Activated CD8-positive, alpha-beta memory T cell treated with anti-CD3 and anti-CD28 coated beads for 24 hours (primary cell): ENCODE results near the gene TMEM132A.
A peak's percentile ranks its signal among the peaks of the same experiment; 100 is the strongest.
"Not testable (repeated sequence)": the region's sequence is repeated elsewhere in the genome, so short reads cannot be mapped to it uniquely, and the experiment has no call there.

ENCODE experiments used
- DNase-seq: peaks from one replicate; pipeline ENCODE4 v3.0.0-alpha.2; 2020

Gene TMEM132A

DNA sequence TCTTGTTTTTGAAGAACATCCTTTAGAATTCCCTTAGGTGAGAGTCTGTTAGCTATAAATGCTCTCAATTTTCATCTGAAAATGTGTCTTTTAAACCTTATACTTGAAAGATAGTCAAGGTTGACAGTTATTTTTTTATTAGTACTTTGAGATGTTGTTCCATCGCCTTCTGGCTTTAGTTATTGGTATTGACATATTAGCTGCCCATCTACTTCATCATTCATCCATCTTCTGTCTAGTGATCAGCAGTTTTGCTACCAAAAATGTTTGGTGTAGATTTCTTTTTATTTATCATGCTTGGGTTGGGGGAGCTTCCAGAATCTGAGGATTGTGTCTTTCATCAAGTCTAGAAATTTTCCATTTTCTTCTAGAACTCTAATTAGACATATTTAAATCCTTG lies 44.0 kb downstream of the TMEM132A start:
- DNase-seq, result no peak

- peak; percentile 93 for DNase-seq
Measured at GRCh38 chr11:60970369-60970774, 46.1 kb downstream of the TMEM132A start.

GRCh38 chr11:60970890-60971289 lies 46.6 kb downstream of the TMEM132A start:
- DNase-seq, result no peak

DNA sequence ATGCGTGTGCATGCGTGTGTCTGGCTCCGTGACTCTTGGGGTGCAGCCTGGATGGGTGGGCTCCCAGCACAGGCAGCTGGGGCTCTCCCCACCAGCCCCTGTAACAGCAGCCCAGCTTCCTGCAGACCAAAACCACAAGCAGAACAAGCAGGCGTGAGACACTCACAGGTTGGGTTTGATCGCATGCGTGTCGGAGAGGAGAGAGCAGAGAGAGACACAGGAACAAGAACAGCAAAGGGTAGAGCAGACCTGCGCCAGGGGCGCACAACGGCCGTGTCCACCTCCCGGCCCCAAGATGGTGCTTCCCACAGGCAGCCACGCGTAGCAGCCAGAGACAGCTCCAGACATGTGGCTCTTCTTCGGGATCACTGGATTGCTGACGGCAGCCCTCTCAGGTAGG lies 47.3 kb downstream of the TMEM132A start, which contains the start of gene CD6:
Gene CD6 (plus strand): TSS at position 161 of the 400 bp plus-strand sequence. CDS start 186 bp downstream, at position 347.
- peak; percentile 88 for DNase-seq

GRCh38 chr11:60972182-60973030 lies 48.1 kb downstream of the TMEM132A start:
- DNase-seq, result no peak

DNA sequence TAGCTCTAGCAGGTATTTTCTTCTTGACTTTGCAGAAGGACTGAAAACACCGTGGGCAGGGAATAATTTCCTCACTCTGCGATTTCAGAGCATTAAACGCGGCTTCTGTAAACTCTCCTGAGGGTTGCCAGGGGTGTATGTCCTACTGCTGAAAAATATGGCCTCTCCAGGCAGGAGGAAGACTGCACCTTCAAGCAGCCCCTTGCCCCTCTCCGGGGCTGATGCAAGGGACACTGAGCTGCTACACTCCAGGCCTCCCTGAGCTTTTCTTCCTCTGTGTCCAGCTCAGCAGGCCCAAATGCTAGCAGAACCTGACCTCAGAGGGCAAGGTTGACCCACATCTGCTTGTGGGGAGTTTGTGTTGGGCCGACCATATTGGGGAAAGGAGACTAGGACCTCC lies 49.4 kb downstream of the TMEM132A start:
- no peak for DNase-seq

GRCh38 chr11:60974316-60974715 lies 50.1 kb downstream of the TMEM132A start:
- DNase-seq, result not testable (repeated sequence)

DNA sequence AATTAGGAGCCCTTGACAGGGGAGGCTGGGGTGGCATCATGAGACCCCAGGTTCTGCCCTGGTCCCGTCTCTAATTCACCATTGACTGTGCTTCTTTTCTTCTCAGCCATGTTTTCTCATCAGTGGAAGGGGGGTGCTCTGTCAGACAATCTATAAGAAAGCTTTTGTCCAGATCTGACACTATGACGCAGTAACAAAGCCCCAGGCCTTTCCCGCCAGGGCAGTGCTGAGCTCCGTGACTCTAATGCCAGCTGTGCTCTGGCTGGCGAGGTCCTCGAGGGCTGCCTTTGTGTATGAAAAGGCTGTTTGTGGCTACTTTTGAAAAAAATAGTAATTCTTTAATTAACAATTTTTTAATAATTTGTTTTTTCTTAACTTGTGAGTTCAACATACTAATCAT lies 50.5 kb downstream of the TMEM132A start:
- DNase-seq, result no peak

DNA sequence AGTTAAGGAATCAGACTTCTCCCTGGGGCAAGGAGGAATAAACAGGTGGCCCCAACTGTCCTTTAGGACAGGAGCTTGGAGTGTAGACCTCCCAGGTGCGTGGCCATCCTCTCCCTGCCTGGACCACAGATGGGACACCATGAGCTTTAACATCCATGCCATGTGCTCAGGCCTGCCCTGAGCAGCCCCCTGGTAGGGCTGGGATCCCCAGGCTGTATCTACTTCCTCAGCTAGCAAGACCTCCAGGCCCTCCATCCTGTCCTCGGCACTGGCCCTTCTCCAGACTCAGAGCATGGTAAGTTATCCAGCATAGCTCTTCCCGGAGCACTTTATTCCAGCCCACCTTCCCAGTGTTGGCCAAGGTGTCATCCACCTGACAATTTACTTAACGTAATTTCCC lies 53.0 kb downstream of the TMEM132A start:
- DNase-seq, result no peak

GRCh38 chr11:60977836-60978235 lies 53.6 kb downstream of the TMEM132A start:
- DNase-seq, result no peak

GRCh38 chr11:60978546-60979380 lies 54.5 kb downstream of the TMEM132A start:
- DNase-seq, result peak; percentile 87

- DNase-seq, result no peak
Measured at GRCh38 chr11:60981515-60981914, 57.3 kb downstream of the TMEM132A start.

DNA sequence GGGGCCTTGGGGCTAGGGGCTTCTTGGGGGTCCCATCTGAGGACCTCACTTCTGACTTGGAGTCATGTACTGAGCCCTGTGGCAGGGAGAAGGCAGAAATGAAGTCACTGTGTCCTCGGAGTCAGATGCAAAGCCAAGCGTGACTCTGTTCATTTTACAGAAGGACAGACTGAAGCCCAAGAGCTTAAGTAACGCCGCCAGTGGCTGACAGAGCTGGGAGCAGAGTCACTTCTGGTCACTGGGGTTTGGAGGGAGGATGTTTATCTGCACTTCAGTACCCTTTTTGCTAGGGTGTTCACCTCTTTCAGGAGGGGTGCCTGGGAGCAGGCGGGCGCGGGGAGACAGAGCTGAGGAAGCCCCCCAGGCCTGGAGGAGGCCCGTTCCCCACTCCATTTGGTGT lies 57.9 kb downstream of the TMEM132A start:
- peak; percentile 64 for DNase-seq

- DNase-seq, result no peak
Measured at GRCh38 chr11:60984149-60984548, 59.9 kb downstream of the TMEM132A start.

GRCh38 chr11:60984636-60985035 lies 60.4 kb downstream of the TMEM132A start:
- no peak for DNase-seq

GRCh38 chr11:60985501-60985900 lies 61.2 kb downstream of the TMEM132A start:
- DNase-seq, result no peak

GRCh38 chr11:60985991-60986915 lies 62.0 kb downstream of the TMEM132A start:
- DNase-seq, result peak; percentile 91
